Endothelial cell of umbilical vein (primary cell): ENCODE results near the gene PPAN. TPM values are rescaled to one million over a fixed set of nuclear protein-coding genes. Genes with fewer than 3 reads are reported as not detected.

Experiments
- BruUV-seq: library from RNA; stranded (reverse); fragments of 400-500 nt; replicated peaks from 2 replicates; lab custom pipeline; 2021; lab: Mats Ljungman, UMichigan
- CTCF ChIA-PET: fragments of 300-600, 350-600 bp; sonication (Branson Sonifier 250); formaldehyde crosslinking; loops from one replicate; lab custom pipeline; 2021; ENCODE audit warnings: antibody characterized with exemption, inconsistent platforms; lab: Charles Lee
- POLR2A ChIA-PET: fragments of 300-600, 350-600 bp; sonication (Branson Sonifier 250); formaldehyde crosslinking; loops from one replicate; lab custom pipeline; 2021; ENCODE audit warnings: antibody characterized with exemption, inconsistent platforms; lab: Charles Lee
- DNase-seq: peaks from one replicate; pipeline ENCODE4 v3.0.0-alpha.2; 2011; ENCODE audit warnings: low read depth, low spot score
- FAIRE-seq: peaks from 2 replicates; lab custom pipeline; 2011; peaks lifted over from hg19 to GRCh38; lab: Jason Lieb, UNC
- H2AFZ ChIP-seq: 2 replicates; pipeline ENCODE4 v1.6.0; 2012; ENCODE audit warnings: low read depth, low read length, control low read depth, inconsistent platforms
- H3K27ac ChIP-seq: 2 replicates; pipeline ENCODE4 v1.5.1; 2011; ENCODE audit warnings: low read depth, mild to moderate bottlenecking, control low read depth, low read length, moderate library complexity; ENCODE audit not compliant: insufficient read depth
- H3K27me3 ChIP-seq, 2 experiments: 2 replicates each; pipeline versions ENCODE4 v1.6.0 to v1.6.1; 2011; ENCODE audit warnings: low read length in 2 of 2, mixed read lengths in 1 of 2; ENCODE audit not compliant: control insufficient read depth in 2 of 2, insufficient read depth in 2 of 2
- H3K36me3 ChIP-seq, 2 experiments: 2 replicates in 1 of 2; 3 replicates in 1 of 2; pipeline ENCODE4 v1.5.1; 2011; ENCODE audit warnings: low read length in 2 of 2, mild to moderate bottlenecking in 1 of 2, moderate library complexity in 1 of 2; ENCODE audit not compliant: control insufficient read depth in 2 of 2, insufficient read depth in 2 of 2; ENCODE audit errors: extremely low read depth in 1 of 2
- H3K4me1 ChIP-seq: 3 replicates; pipeline ENCODE4 v1.5.1; 2011; ENCODE audit warnings: mild to moderate bottlenecking, low read length; ENCODE audit not compliant: control insufficient read depth, insufficient read depth; ENCODE audit errors: extremely low read depth
- H3K4me2 ChIP-seq: 2 replicates; pipeline ENCODE4 v1.6.1; 2011; ENCODE audit warnings: low read length, control low read depth, mixed read lengths; ENCODE audit not compliant: insufficient read depth
- H3K4me3 ChIP-seq, 3 experiments: fragments of 200-600 bp in 1 of 3; sonication (generic), shearing (Covaris generic) in 1 of 3; replicated peaks in 1 of 3; 2 replicates each; pipeline ENCODE4 v1.5.1; 2011 to 2016; ENCODE audit warnings: control low read depth in 3 of 3, low read length in 3 of 3, mild to moderate bottlenecking in 2 of 3, inconsistent platforms in 1 of 3, low read depth in 1 of 3, moderate library complexity in 1 of 3; ENCODE audit not compliant: insufficient read depth in 1 of 3
- H3K79me2 ChIP-seq: 2 replicates; pipeline ENCODE4 v1.6.0; 2012; ENCODE audit warnings: low read length, inconsistent platforms; ENCODE audit not compliant: control insufficient read depth, insufficient read depth
- H3K9ac ChIP-seq: replicated peaks from 2 replicates; pipeline ENCODE3; 2011; ENCODE audit warnings: low read length, control low read depth; ENCODE audit not compliant: insufficient read depth; ENCODE audit errors: extremely low read depth
- H3K9me1 ChIP-seq: replicated peaks from 3 replicates; pipeline ENCODE4 v1.6.0; 2011; ENCODE audit warnings: mild to moderate bottlenecking, low read length; ENCODE audit not compliant: control insufficient read depth, insufficient read depth; ENCODE audit errors: extremely low read depth
- H3K9me3 ChIP-seq: replicated peaks from 2 replicates; pipeline ENCODE4 v1.5.1; 2012; ENCODE audit warnings: low read length, inconsistent platforms; ENCODE audit not compliant: control insufficient read depth, insufficient read depth
- H4K20me1 ChIP-seq: replicated peaks from 2 replicates; pipeline ENCODE3; 2011; ENCODE audit warnings: mild to moderate bottlenecking, low read length; ENCODE audit not compliant: control insufficient read depth, insufficient read depth; ENCODE audit errors: extremely low read depth
- CTCF ChIP-seq, 2 donors: IDR thresholded peaks; 1 replicate in 1 of 2; 2 replicates in 1 of 2; pipeline ENCODE4 v1.5.1; 2011; ENCODE audit warnings: low read length in 2 of 2, mild to moderate bottlenecking in 2 of 2, moderate library complexity in 2 of 2, control low read depth in 1 of 2, inconsistent platforms in 1 of 2, low read depth in 1 of 2; ENCODE audit not compliant: insufficient read depth in 1 of 2; ENCODE audit errors: extremely low read depth in 1 of 2
- EZH2 ChIP-seq: IDR thresholded peaks from 2 replicates; pipeline ENCODE4 v1.6.1; 2012; ENCODE audit warnings: borderline replicate concordance, low read depth, mild to moderate bottlenecking, moderate library complexity, low read length, inconsistent platforms; ENCODE audit not compliant: severe bottlenecking
- FOS ChIP-seq: IDR thresholded peaks from 2 replicates; pipeline ENCODE4 v1.6.1; 2011; ENCODE audit warnings: mild to moderate bottlenecking, low read length, moderate library complexity, borderline replicate concordance; ENCODE audit not compliant: insufficient read depth
- GATA2 ChIP-seq: IDR thresholded peaks from 2 replicates; pipeline ENCODE4 v1.7.0; 2011; ENCODE audit warnings: low read depth, mild to moderate bottlenecking, moderate library complexity, mixed read lengths, low read length; ENCODE audit not compliant: insufficient read length, insufficient read depth
- JUN ChIP-seq: IDR thresholded peaks from 2 replicates; pipeline ENCODE4 v1.6.1; 2011; ENCODE audit warnings: borderline replicate concordance, low read depth; ENCODE audit not compliant: insufficient read length, insufficient read depth
- MAX ChIP-seq: IDR thresholded peaks from 2 replicates; pipeline ENCODE4 v1.6.1; 2011; ENCODE audit not compliant: insufficient read depth, insufficient read length
- MYC ChIP-seq: IDR thresholded peaks from one replicate; pipeline ENCODE4 v1.6.1; 2011; ENCODE audit warnings: mild to moderate bottlenecking, low read depth, low read length
- POLR2A ChIP-seq: IDR thresholded peaks from 2 replicates; pipeline ENCODE4 v1.6.1; 2012; ENCODE audit warnings: low read depth, mild to moderate bottlenecking, control low read depth, low read length
- POLR2AphosphoS5 ChIP-seq: IDR thresholded peaks from 2 replicates; pipeline ENCODE4 v1.6.1; 2012; ENCODE audit warnings: low read depth, mild to moderate bottlenecking, control low read depth, low read length, moderate library complexity; ENCODE audit not compliant: insufficient read depth
- dilution Hi-C: fragments of 300-500 bp; cut with MboI; formaldehyde crosslinking; loops from one replicate; pipeline ENCODE4 v1.15.0; 2019; ENCODE audit warnings: low sequenced_read_pairs; ENCODE audit not compliant: extremely low pct_ligation_motif_present
- intact Hi-C: fragments of 100-400 bp; cut with micrococcal nuclease; formaldehyde crosslinking; loops from one replicate; pipeline ENCODE4 v1.10.0; 2022
- polyA plus RNA-seq, 4 experiments: library from polyadenylated mRNA; depleted of rRNA in 3 of 4; stranded (reverse) in 3 of 4; unstranded in 1 of 4; fragments of >200 nt; gene quantifications; 2 replicates each; pipeline versions ENCODE4 v1.2.1 to v1.2.3, GENCODE V29; 2011 to 2012; ENCODE audit warnings: missing spikeins in 1 of 4
- total RNA-seq: library from RNA; stranded (reverse); gene quantifications from 2 replicates; pipeline ENCODE4 v1.2.3, GENCODE V29; 2021

The PPAN gene
- total and polyA plus RNA-seq, 2 donors (not counting 3 experiments of a cell fraction or from before 2014, with no cell fraction given) = 27.6 to 51.6 TPM

GRCh38 chr19:10109528-10109927, 3.4 kb downstream of the PPAN start:
- ChIA-PET CTCF (no interaction called here), POLR2A (no interaction called here)
- intact Hi-C loops (loop anchor here (10.0 kb wide), 1 partner anchor 85 kb away; the partner anchor contains the start of gene DNMT1), dilution Hi-C loops (no loop called here)
- Histone ChIP-seq H3K9ac (no peak overlapping the region), H3K27me3 (no peaks in the 10 kb centered on the region), H3K4me2 (no peak overlapping the region), H3K4me3 (no peak overlapping the region), H2AFZ (no peak overlapping the region), H4K20me1 (no peaks in the 10 kb centered on the region), H3K9me1 (no peaks in the 10 kb centered on the region), H3K27ac (no peak overlapping the region), H3K36me3 (peaks cover 8 to 35% of the 10 kb centered on the region in 2 experiments), H3K4me1 (peaks cover 9% of the 10 kb centered on the region), H3K79me2 (peaks cover 28% of the 10 kb centered on the region), H3K9me3 (no peaks in the 10 kb centered on the region)
- BruUV-seq = no TSS peak
- FAIRE-seq (no peak), DNase-seq (no peak)
- TF ChIP-seq JUN (no peak), POLR2AphosphoS5 (no peak), CTCF (IDR thresholded peaks at IDR 0.05; ENCODE audit: extremely low read depth in 1 of 2, insufficient read depth in 1 of 2, low read depth in 1 of 2, low read length in 2 of 2) (no peak), MYC (no peak), MAX (no peak), GATA2 (no peak), POLR2A (no peak), FOS (no peak), EZH2 (no peak)
